Measurements from ENCODE around the gene GLI1. TPM values are rescaled to one million over a fixed set of nuclear protein-coding genes. Genes with fewer than 3 reads are reported as not detected.

Gene GLI1
- total RNA-seq, 2 experiments from 2014 or later = 0.31 to 0.85 TPM

DNA sequence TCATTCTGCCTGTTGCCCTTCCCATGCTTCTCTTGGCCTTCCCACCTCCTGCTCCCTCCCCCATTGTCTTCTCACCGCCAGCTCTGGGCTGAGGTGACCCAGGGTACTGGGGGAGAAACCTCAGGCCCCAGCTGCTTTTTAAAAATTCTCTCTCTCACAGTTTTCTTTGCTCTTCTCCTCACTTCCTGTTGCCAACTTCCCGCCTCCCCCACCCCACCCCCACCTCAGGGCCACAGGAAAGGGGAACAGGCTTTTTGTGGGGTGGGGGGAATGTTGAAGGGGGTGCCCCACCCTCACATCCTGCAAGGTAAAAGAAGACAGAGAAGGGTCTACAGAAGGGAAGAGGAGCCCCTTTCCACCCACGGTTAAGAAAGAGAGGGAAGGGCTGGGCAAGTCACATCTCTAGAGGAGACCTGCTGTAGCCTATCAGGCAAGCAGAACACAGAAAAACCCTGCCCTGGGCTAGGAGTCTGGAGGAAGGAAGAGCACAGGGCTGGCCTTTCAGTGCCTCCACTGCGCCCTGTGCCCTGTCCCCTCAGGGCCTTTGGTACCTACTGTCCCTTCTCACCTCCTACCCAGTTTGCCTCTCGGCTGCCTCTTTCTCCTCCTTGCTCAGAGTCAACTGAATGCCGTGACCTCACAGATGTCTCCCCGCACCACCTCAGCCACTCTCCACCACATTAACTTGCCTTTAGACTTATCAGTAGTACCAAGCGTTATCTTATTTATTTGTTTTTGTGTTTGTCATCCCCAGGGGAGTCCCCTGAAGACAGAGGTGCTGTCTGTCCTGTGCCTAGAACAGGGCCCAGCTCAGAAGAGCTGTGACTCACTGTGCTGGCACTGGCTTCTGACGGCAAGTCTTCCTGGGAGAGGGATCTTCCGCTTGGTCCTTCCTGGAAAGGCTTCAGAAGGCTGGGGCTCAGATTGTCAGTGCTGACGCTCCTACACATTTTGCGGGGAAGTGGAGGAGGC lies 18.4 kb downstream of the GLI1 start:
- POLR2A ChIA-PET = interaction anchor here (0.7 to 5.5 kb wide), 16 partner anchors 8 to 1139 kb away, joined by 3 to 93 read pairs (median 4); partner anchors contain the start of genes DCTN2, DDIT3, GLI1 and IL23A

GRCh38 chr12:57479043-57479375 lies 19.4 kb downstream of the GLI1 start:
- no peaks in the 10 kb centered on the region for H3K9me3 ChIP-seq (ENCODE audit: control insufficient read depth in 1 of 2, insufficient read depth in 1 of 2, low read length in 2 of 2)

More for the DNA sequence above, 18.4 kb downstream of the GLI1 start:
- intact Hi-C loops (cut with DNase I, micrococcal nuclease) = loop anchor here (2.0 to 5.0 kb wide), 5 partner anchors 13 to 274 kb away; partner anchors contain the start of genes CDK4 (in 1 of the 2), DCTN2 (in 1 of the 2) and DDIT3 (in 1 of the 2)
- Histone ChIP-seq H3K27me3 (ENCODE audit: control insufficient read depth in 1 of 2, insufficient read depth in 2 of 2, low read length in 2 of 2) (no peaks in the 10 kb centered on the region), H3K9me3 (ENCODE audit: control insufficient read depth in 1 of 2, insufficient read depth in 1 of 2, low read length in 2 of 2) (no peaks in the 10 kb centered on the region), H3K27ac (ENCODE audit: low read depth in 1 of 2, low read length in 2 of 2) (peak overlapping the region; percentile 99), H3K36me3 (ENCODE audit: insufficient read depth, low read length) (peaks cover 27% of the 10 kb centered on the region), H3K4me3 (ENCODE audit: low read length) (peak overlapping the region; percentile 90), H3K4me1 (ENCODE audit: insufficient read depth, low read length) (peaks cover 82% of the 10 kb centered on the region)
- TF ChIP-seq CTCF (IDR thresholded peaks at IDR 0.05) = no peak
- ATAC-seq (ENCODE audit: poor library complexity) = peak; percentile 48
- H3K27ac Mint-ChIP-seq = peak overlapping the region; percentile 99
- H3K4me1 Mint-ChIP-seq (ENCODE audit: low read depth) = peaks cover 80% of the 10 kb centered on the region
- H3K4me3 Mint-ChIP-seq = peak overlapping the region; percentile 93
- peaks cover 50% of the 10 kb centered on the region for H3K36me3 Mint-ChIP-seq (ENCODE audit: low read depth)
- DNase-seq = peak in 13 of 14 experiments; percentile 22 to 86 (median 50)
- H3K9me3 Mint-ChIP-seq = no peaks in the 10 kb centered on the region
- CTCF ChIA-PET = interaction anchor here (1.3 to 5.6 kb wide), 5 partner anchors 9 to 105 kb away, joined by 3 to 35 read pairs (median 12); partner anchors contain the start of genes DCTN2, GLI1 and MARS1
- no peaks in the 10 kb centered on the region for H3K27me3 Mint-ChIP-seq

More at GRCh38 chr12:57479043-57479375, 19.4 kb downstream of the GLI1 start:
- Mint-ChIP-seq H3K9me3 (no peaks in the 10 kb centered on the region), H3K36me3 (ENCODE audit: low read depth) (peaks cover 47% of the 10 kb centered on the region), H3K27me3 (no peaks in the 10 kb centered on the region), H3K4me3 (peak overlapping the region; percentile 93), H3K27ac (peak overlapping the region; percentile 99), H3K4me1 (ENCODE audit: low read depth) (peaks cover 77% of the 10 kb centered on the region)
- ATAC-seq (ENCODE audit: poor library complexity) (no peak), DNase-seq (peak in 1 of 14 experiments; percentile 42)
- peak overlapping the region; percentile 90 for H3K4me3 ChIP-seq (ENCODE audit: low read length)
- H3K27ac ChIP-seq (ENCODE audit: low read depth in 1 of 2, low read length in 2 of 2) = peak overlapping the region; percentile 99
- ChIA-PET POLR2A (interaction anchor here (1.8 to 5.5 kb wide), 3 partner anchors 9 to 41 kb away, joined by 6 to 93 read pairs (median 61); partner anchors contain the start of genes DDIT3, GLI1 and MARS1), CTCF (interaction anchor here (2.4 to 5.6 kb wide), 2 partner anchors 16 to 20 kb away, joined by 10 to 28 read pairs; partner anchors contain the start of gene GLI1)
- peaks cover 18% of the 10 kb centered on the region for H3K36me3 ChIP-seq (ENCODE audit: insufficient read depth, low read length)
- intact Hi-C loops (cut with DNase I, micrococcal nuclease) = loop anchor here in 1 of 2 experiments (1.0 to 5.0 kb wide), 3 partner anchors 41 to 273 kb away; partner anchors contain the start of genes CDK4, DCTN2 and DDIT3
- no peaks in the 10 kb centered on the region for H3K27me3 ChIP-seq (ENCODE audit: control insufficient read depth in 1 of 2, insufficient read depth in 2 of 2, low read length in 2 of 2)
- peaks cover 78% of the 10 kb centered on the region for H3K4me1 ChIP-seq (ENCODE audit: insufficient read depth, low read length)
- TF ChIP-seq CTCF (IDR thresholded peaks at IDR 0.05) = no peak

Measured in CD4-positive, alpha-beta T cell (primary cell).